ENCODE measurements around the gene ZNF664.

The ZNF664 gene

GRCh38 chr12:123934829-123935228, 38.2 kb upstream of the ZNF664 start:
- Histone ChIP-seq H3K27ac (ENCODE audit: low read depth in 2 of 2, low read length in 2 of 2) (no peak overlapping the region), H3K4me1 (ENCODE audit: control insufficient read depth in 2 of 2, insufficient read depth in 2 of 2, low read length in 2 of 2) (peaks cover 0 to 3% of the 10 kb centered on the region in 2 donors), H3K27me3 (ENCODE audit: control insufficient read depth in 2 of 2, insufficient read depth in 2 of 2, low read length in 2 of 2) (no peaks in the 10 kb centered on the region), H3K4me3 (ENCODE audit: low read length in 2 of 2) (no peak overlapping the region), H3K36me3 (ENCODE audit: control insufficient read depth in 2 of 2, insufficient read depth in 2 of 2, low read length in 2 of 2) (peaks cover 3 to 6% of the 10 kb centered on the region in 2 donors), H3K9me3 (ENCODE audit: control insufficient read depth in 2 of 2, low read length in 2 of 2) (no peaks in the 10 kb centered on the region), H3K9ac (ENCODE audit: low read depth in 1 of 2, low read length in 2 of 2) (no peak overlapping the region)

GRCh38 chr12:123935956-123936355, 37.1 kb upstream of the ZNF664 start:
- Histone ChIP-seq H3K4me3 (ENCODE audit: low read length in 2 of 2) (no peak overlapping the region), H3K9ac (ENCODE audit: low read depth in 1 of 2, low read length in 2 of 2) (no peak overlapping the region), H3K36me3 (ENCODE audit: control insufficient read depth in 2 of 2, insufficient read depth in 2 of 2, low read length in 2 of 2) (peaks cover 3 to 6% of the 10 kb centered on the region in 2 donors), H3K27ac (ENCODE audit: low read depth in 2 of 2, low read length in 2 of 2) (no peak overlapping the region), H3K27me3 (ENCODE audit: control insufficient read depth in 2 of 2, insufficient read depth in 2 of 2, low read length in 2 of 2) (no peaks in the 10 kb centered on the region), H3K4me1 (ENCODE audit: control insufficient read depth in 2 of 2, insufficient read depth in 2 of 2, low read length in 2 of 2) (peaks cover 0 to 3% of the 10 kb centered on the region in 2 donors), H3K9me3 (ENCODE audit: control insufficient read depth in 2 of 2, low read length in 2 of 2) (no peaks in the 10 kb centered on the region)

- Histone ChIP-seq H3K4me3 (ENCODE audit: low read length in 2 of 2) (no peak overlapping the region), H3K4me1 (ENCODE audit: control insufficient read depth in 2 of 2, insufficient read depth in 2 of 2, low read length in 2 of 2) (peaks cover 0 to 3% of the 10 kb centered on the region in 2 donors), H3K27ac (ENCODE audit: low read depth in 2 of 2, low read length in 2 of 2) (no peak overlapping the region), H3K27me3 (ENCODE audit: control insufficient read depth in 2 of 2, insufficient read depth in 2 of 2, low read length in 2 of 2) (no peaks in the 10 kb centered on the region), H3K9me3 (ENCODE audit: control insufficient read depth in 2 of 2, low read length in 2 of 2) (no peaks in the 10 kb centered on the region), H3K9ac (ENCODE audit: low read depth in 1 of 2, low read length in 2 of 2) (no peak overlapping the region), H3K36me3 (ENCODE audit: control insufficient read depth in 2 of 2, insufficient read depth in 2 of 2, low read length in 2 of 2) (peaks cover 3 to 9% of the 10 kb centered on the region in 2 donors)
Observed at GRCh38 chr12:123936471-123936870, 36.5 kb upstream of the ZNF664 start.

DNA sequence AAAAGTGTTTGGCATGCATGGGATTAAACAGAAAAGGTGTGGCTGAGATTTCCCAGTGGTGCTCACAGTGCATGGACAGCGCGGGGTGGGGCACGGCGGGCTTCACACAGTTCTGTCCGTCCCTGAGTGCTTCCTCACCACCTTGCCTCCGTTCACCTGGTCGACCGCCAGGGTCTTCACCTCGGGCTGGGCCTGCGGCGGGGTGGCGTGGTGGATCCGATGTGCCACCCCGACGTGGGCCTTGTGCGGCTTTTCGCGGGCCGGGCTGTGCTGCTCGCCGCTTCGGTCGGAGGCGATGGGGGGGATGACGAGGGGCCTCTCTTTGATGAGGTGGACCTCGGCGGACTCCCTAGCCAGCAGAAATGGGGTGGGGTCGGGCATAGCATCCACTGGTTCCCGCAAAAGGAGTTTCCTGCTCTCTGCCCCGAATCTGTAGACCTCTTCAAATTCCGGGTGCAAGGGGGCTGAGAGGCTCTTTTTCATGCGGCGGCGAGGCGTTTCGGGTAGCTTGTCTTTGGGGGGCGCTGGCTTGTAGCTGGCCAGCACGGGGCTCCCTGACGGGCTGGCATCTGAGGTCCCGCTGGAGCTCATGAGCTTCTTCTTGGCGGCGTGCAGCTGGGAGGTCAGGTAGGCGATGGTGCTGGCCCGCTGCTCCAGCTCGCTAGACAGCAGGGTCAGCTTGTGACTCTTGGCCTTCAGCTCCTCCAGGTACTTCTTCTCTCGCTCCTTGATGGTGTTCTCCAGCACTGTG, 35.9 kb upstream of the ZNF664 start:
- no peaks in the 10 kb centered on the region for H3K9me3 ChIP-seq (ENCODE audit: control insufficient read depth in 2 of 2, low read length in 2 of 2)
- no peaks in the 10 kb centered on the region for H3K27me3 ChIP-seq (ENCODE audit: control insufficient read depth in 2 of 2, insufficient read depth in 2 of 2, low read length in 2 of 2)
- no peak overlapping the region for H3K27ac ChIP-seq (ENCODE audit: low read depth in 2 of 2, low read length in 2 of 2)
- no peak overlapping the region for H3K4me3 ChIP-seq (ENCODE audit: low read length in 2 of 2)
- no peak overlapping the region for H3K9ac ChIP-seq (ENCODE audit: low read depth in 1 of 2, low read length in 2 of 2)
- H3K36me3 ChIP-seq (ENCODE audit: control insufficient read depth in 2 of 2, insufficient read depth in 2 of 2, low read length in 2 of 2): peaks cover 5 to 12% of the 10 kb centered on the region in 2 donors
- H3K4me1 ChIP-seq (ENCODE audit: control insufficient read depth in 2 of 2, insufficient read depth in 2 of 2, low read length in 2 of 2): peaks cover 0 to 3% of the 10 kb centered on the region in 2 donors

GRCh38 chr12:123937707-123938591, 35.1 kb upstream of the ZNF664 start:
- Histone ChIP-seq H3K36me3 (ENCODE audit: control insufficient read depth in 2 of 2, insufficient read depth in 2 of 2, low read length in 2 of 2) (peaks cover 12 to 20% of the 10 kb centered on the region in 2 donors), H3K4me3 (ENCODE audit: low read length in 2 of 2) (no peak overlapping the region), H3K27me3 (ENCODE audit: control insufficient read depth in 2 of 2, insufficient read depth in 2 of 2, low read length in 2 of 2) (no peaks in the 10 kb centered on the region), H3K4me1 (ENCODE audit: control insufficient read depth in 2 of 2, insufficient read depth in 2 of 2, low read length in 2 of 2) (peaks cover 0 to 3% of the 10 kb centered on the region in 2 donors), H3K9ac (ENCODE audit: low read depth in 1 of 2, low read length in 2 of 2) (no peak overlapping the region), H3K9me3 (ENCODE audit: control insufficient read depth in 2 of 2, low read length in 2 of 2) (no peaks in the 10 kb centered on the region), H3K27ac (ENCODE audit: low read depth in 2 of 2, low read length in 2 of 2) (no peak overlapping the region)

GRCh38 chr12:123938679-123939480, 34.1 kb upstream of the ZNF664 start:
- Histone ChIP-seq H3K9me3 (ENCODE audit: control insufficient read depth in 2 of 2, low read length in 2 of 2) (no peaks in the 10 kb centered on the region), H3K27me3 (ENCODE audit: control insufficient read depth in 2 of 2, insufficient read depth in 2 of 2, low read length in 2 of 2) (no peaks in the 10 kb centered on the region), H3K4me1 (ENCODE audit: control insufficient read depth in 2 of 2, insufficient read depth in 2 of 2, low read length in 2 of 2) (peaks cover 0 to 3% of the 10 kb centered on the region in 2 donors), H3K36me3 (ENCODE audit: control insufficient read depth in 2 of 2, insufficient read depth in 2 of 2, low read length in 2 of 2) (peaks cover 12 to 23% of the 10 kb centered on the region in 2 donors), H3K9ac (ENCODE audit: low read depth in 1 of 2, low read length in 2 of 2) (no peak overlapping the region), H3K4me3 (ENCODE audit: low read length in 2 of 2) (no peak overlapping the region), H3K27ac (ENCODE audit: low read depth in 2 of 2, low read length in 2 of 2) (no peak overlapping the region)

- Histone ChIP-seq H3K4me1 (ENCODE audit: control insufficient read depth in 2 of 2, insufficient read depth in 2 of 2, low read length in 2 of 2) (peaks cover 0 to 3% of the 10 kb centered on the region in 2 donors), H3K27me3 (ENCODE audit: control insufficient read depth in 2 of 2, insufficient read depth in 2 of 2, low read length in 2 of 2) (no peaks in the 10 kb centered on the region), H3K27ac (ENCODE audit: low read depth in 2 of 2, low read length in 2 of 2) (no peak overlapping the region), H3K36me3 (ENCODE audit: control insufficient read depth in 2 of 2, insufficient read depth in 2 of 2, low read length in 2 of 2) (peaks cover 12 to 25% of the 10 kb centered on the region in 2 donors), H3K9me3 (ENCODE audit: control insufficient read depth in 2 of 2, low read length in 2 of 2) (no peaks in the 10 kb centered on the region), H3K9ac (ENCODE audit: low read depth in 1 of 2, low read length in 2 of 2) (no peak overlapping the region), H3K4me3 (ENCODE audit: low read length in 2 of 2) (no peak overlapping the region)
Observed at GRCh38 chr12:123939716-123940626, 33.0 kb upstream of the ZNF664 start.

DNA sequence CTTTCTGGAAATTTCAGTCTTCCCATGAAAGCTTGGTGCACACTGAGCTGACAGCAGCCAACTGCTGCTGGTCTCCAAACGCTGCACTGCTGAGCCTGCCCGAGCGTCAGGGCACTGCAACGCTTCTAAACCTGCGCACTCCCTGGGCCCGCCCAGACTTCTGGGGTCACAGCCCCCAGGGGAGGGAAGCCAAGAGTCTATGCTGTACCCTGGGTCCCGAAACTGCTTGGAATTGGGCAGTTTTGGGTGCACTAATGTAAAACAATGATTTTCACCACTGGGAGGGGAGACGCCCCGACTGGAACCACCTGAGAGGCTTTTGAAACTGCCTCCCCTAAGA, 32.4 kb upstream of the ZNF664 start:
- Histone ChIP-seq H3K4me3 (ENCODE audit: low read length in 2 of 2) (no peak overlapping the region), H3K9me3 (ENCODE audit: control insufficient read depth in 2 of 2, low read length in 2 of 2) (no peaks in the 10 kb centered on the region), H3K36me3 (ENCODE audit: control insufficient read depth in 2 of 2, insufficient read depth in 2 of 2, low read length in 2 of 2) (peaks cover 12 to 25% of the 10 kb centered on the region in 2 donors), H3K4me1 (ENCODE audit: control insufficient read depth in 2 of 2, insufficient read depth in 2 of 2, low read length in 2 of 2) (peaks cover 0 to 3% of the 10 kb centered on the region in 2 donors), H3K9ac (ENCODE audit: low read depth in 1 of 2, low read length in 2 of 2) (no peak overlapping the region), H3K27ac (ENCODE audit: low read depth in 2 of 2, low read length in 2 of 2) (no peak overlapping the region), H3K27me3 (ENCODE audit: control insufficient read depth in 2 of 2, insufficient read depth in 2 of 2, low read length in 2 of 2) (no peaks in the 10 kb centered on the region)

- Histone ChIP-seq H3K36me3 (ENCODE audit: control insufficient read depth in 2 of 2, insufficient read depth in 2 of 2, low read length in 2 of 2) (peaks cover 12 to 25% of the 10 kb centered on the region in 2 donors), H3K9ac (ENCODE audit: low read depth in 1 of 2, low read length in 2 of 2) (no peak overlapping the region), H3K9me3 (ENCODE audit: control insufficient read depth in 2 of 2, low read length in 2 of 2) (no peaks in the 10 kb centered on the region), H3K27ac (ENCODE audit: low read depth in 2 of 2, low read length in 2 of 2) (no peak overlapping the region), H3K27me3 (ENCODE audit: control insufficient read depth in 2 of 2, insufficient read depth in 2 of 2, low read length in 2 of 2) (no peaks in the 10 kb centered on the region), H3K4me1 (ENCODE audit: control insufficient read depth in 2 of 2, insufficient read depth in 2 of 2, low read length in 2 of 2) (peaks cover 0 to 3% of the 10 kb centered on the region in 2 donors), H3K4me3 (ENCODE audit: low read length in 2 of 2) (no peak overlapping the region)
Observed at GRCh38 chr12:123941000-123941399, 32.0 kb upstream of the ZNF664 start.

All from mucosa of rectum (tissue), 2 donors.